GM12878 (cell line): Measurements from ENCODE around the gene UST. TPM values are rescaled to one million over a fixed set of nuclear protein-coding genes. Genes with fewer than 3 reads are reported as not detected.

Experiments used
- ATAC-seq: fragments of 200-7000 bp; cut with Tn5 transposase; 3 replicates; pipeline ENCODE4 v1.9.1; 2020; ENCODE audit warnings: mild to moderate bottlenecking, moderate library complexity
- BruUV-seq: library from RNA; stranded (reverse); fragments of 400-500 nt; replicated peaks from 2 replicates; lab custom pipeline; 2021; lab: Mats Ljungman, UMichigan
- CTCF ChIA-PET: fragments of 300-600 bp; sonication (Branson Sonifier 250); formaldehyde crosslinking; extraction: SDS; loops from one replicate; lab custom pipeline; 2021; ENCODE audit warnings: inconsistent platforms; lab: Yijun Ruan, JAX
- POLR2A ChIA-PET: fragments of 350-600 bp; formaldehyde crosslinking; extraction: SDS; loops from one replicate; lab custom pipeline; 2021; ENCODE audit warnings: inconsistent platforms; lab: Charles Lee
- RAD21 ChIA-PET: fragments of 300-600 bp; sonication (Branson Sonifier 250); formaldehyde crosslinking; loops from one replicate; lab custom pipeline; 2023; ENCODE audit warnings: antibody characterized with exemption; ENCODE audit not compliant: unreplicated experiment; lab: Charles Lee
- SMC1A ChIA-PET: fragments of 300-600 bp; sonication (Branson Sonifier 250); formaldehyde crosslinking; loops from one replicate; lab custom pipeline; 2023; ENCODE audit not compliant: unreplicated experiment, uncharacterized antibody; lab: Charles Lee
- DNase-seq: peaks from one replicate; pipeline ENCODE4 v3.0.0-alpha.2; 2011; ENCODE audit warnings: low read depth, low spot score
- FAIRE-seq: peaks from 3 replicates; lab custom pipeline; 2011; peaks lifted over from hg19 to GRCh38; lab: Jason Lieb, UNC
- H2AFZ ChIP-seq: 2 replicates; pipeline ENCODE4 v1.6.0; 2011; ENCODE audit warnings: low read depth, low read length, control low read depth; ENCODE audit not compliant: control insufficient read depth
- H3K27ac ChIP-seq: 2 replicates; pipeline ENCODE4 v1.5.1; 2011; ENCODE audit warnings: control low read depth; ENCODE audit not compliant: control insufficient read depth, insufficient read depth
- H3K27me3 ChIP-seq, 2 experiments: replicated peaks in 1 of 2; 2 replicates each; pipeline versions ENCODE4 v1.6.0 to v1.6.1; 2011; ENCODE audit warnings: low read length in 1 of 2; ENCODE audit not compliant: control insufficient read depth in 2 of 2, insufficient read depth in 2 of 2
- H3K36me3 ChIP-seq, 2 experiments: 2 replicates each; pipeline ENCODE4 v1.5.1; 2011; ENCODE audit warnings: low read length in 1 of 2; ENCODE audit not compliant: control insufficient read depth in 2 of 2, insufficient read depth in 2 of 2
- H3K4me1 ChIP-seq: 2 replicates; pipeline ENCODE4 v1.6.1; 2011; ENCODE audit warnings: mild to moderate bottlenecking, low read length, moderate library complexity, mixed read lengths; ENCODE audit not compliant: control insufficient read depth, insufficient read depth
- H3K4me2 ChIP-seq: 2 replicates; pipeline ENCODE4 v1.6.0; 2011; ENCODE audit warnings: control low read depth; ENCODE audit not compliant: control insufficient read depth, insufficient read depth
- H3K4me3 ChIP-seq: fragments of 200-600 bp; sonication (generic); 2 replicates; pipeline ENCODE4 v1.5.1; 2016
- H3K79me2 ChIP-seq: 2 replicates; pipeline ENCODE4 v1.6.0; 2011; ENCODE audit warnings: low read length; ENCODE audit not compliant: control insufficient read depth, insufficient read depth
- H3K9ac ChIP-seq: 2 replicates; pipeline ENCODE4 v1.8.0; 2011; ENCODE audit warnings: low read length, control low read depth, mixed read lengths; ENCODE audit not compliant: control insufficient read depth, insufficient read depth
- H3K9me3 ChIP-seq: replicated peaks from 3 replicates; pipeline ENCODE4 v1.5.1; 2011; ENCODE audit warnings: mild to moderate bottlenecking, low read length; ENCODE audit not compliant: control insufficient read depth, insufficient read depth
- H4K20me1 ChIP-seq: 2 replicates; pipeline ENCODE4 v1.6.0; 2011; ENCODE audit not compliant: control insufficient read depth, insufficient read depth
- ASH2L ChIP-seq: fragments of 300-600, 200-600 bp; sonication (generic); IDR thresholded peaks from 2 replicates; pipeline ENCODE4 v1.6.1; 2017; ENCODE audit warnings: low read depth, mild to moderate bottlenecking, borderline replicate concordance
- FOXK2 ChIP-seq: fragments of 450-650 bp; IDR thresholded peaks from 2 replicates; pipeline ENCODE4 v1.6.1; 2017; ENCODE audit warnings: mild to moderate bottlenecking, moderate library complexity
- MTA3 ChIP-seq: IDR thresholded peaks from 2 replicates; pipeline ENCODE4 v1.6.1; 2012; ENCODE audit warnings: low read length, inconsistent platforms, borderline replicate concordance
- MYC ChIP-seq: IDR thresholded peaks from 2 replicates; pipeline ENCODE4 v1.6.1; 2011; ENCODE audit warnings: mild to moderate bottlenecking, low read length, moderate library complexity, inconsistent platforms; ENCODE audit not compliant: insufficient read depth, insufficient replicate concordance, insufficient read length, severe bottlenecking
- RAD21 ChIP-seq: IDR thresholded peaks from 2 replicates; pipeline ENCODE4 v1.6.1; 2011; ENCODE audit warnings: mild to moderate bottlenecking, low read depth, low read length, moderate library complexity; ENCODE audit not compliant: insufficient read depth
- SMC3 ChIP-seq: IDR thresholded peaks from 2 replicates; pipeline ENCODE4 v1.6.1; 2011; ENCODE audit warnings: low read length, improper control_type of control experiment, borderline replicate concordance
- SUPT20H ChIP-seq: IDR thresholded peaks from 2 replicates; pipeline ENCODE4 v1.6.1; 2011; ENCODE audit warnings: low read depth, mild to moderate bottlenecking, low read length, moderate library complexity, borderline replicate concordance; ENCODE audit not compliant: control insufficient read depth
- ZZZ3 ChIP-seq: IDR thresholded peaks from 2 replicates; pipeline ENCODE4 v1.6.1; 2011; ENCODE audit warnings: low read depth; ENCODE audit not compliant: control insufficient read depth, insufficient read length
- WGBS: methylation state at CpG from one replicate; pipeline ENCODE4 v1.1.6; 2016; ENCODE audit warnings: low lambda C conversion rate; ENCODE audit not compliant: insufficient replicate concordance, insufficient coverage; ENCODE audit errors: missing lambda C conversion rate; 5-methylcytosine and 5-hydroxymethylcytosine counted together
- in situ Hi-C: fragments of 300-500 bp; cut with MboI; formaldehyde crosslinking; loops from 9 replicates; pipeline ENCODE4 v1.14.3; 2018; ENCODE audit warnings: mixed read lengths
- intact Hi-C: fragments of 100-400 bp; cut with micrococcal nuclease; formaldehyde crosslinking; loops from one replicate; pipeline ENCODE4 v1.14.2; 2022; ENCODE audit not compliant: unreplicated experiment
- polyA plus RNA-seq, 11 experiments: library from polyadenylated mRNA; depleted of rRNA in 4 of 11; unstranded in 6 of 11; stranded (reverse) in 5 of 11; fragments of >200 nt; fragmentation: Nextera tagmentation in 4 of 11; fragmentation: Illumina TruSeq in 1 of 11; extraction: Ambion mirVana in 4 of 11; extraction: Trizol in 1 of 11; gene quantifications; 1 replicate in 1 of 11; 2 replicates in 10 of 11; pipeline versions ENCODE4 v1.2.1 to v1.2.3, GENCODE V29; 2011 to 2016; ENCODE audit warnings: inconsistent platforms in 2 of 11, missing spikeins in 2 of 11, low read depth in 1 of 11
- total RNA-seq, 4 experiments: library from RNA; depleted of rRNA in 3 of 4; stranded (reverse); fragments of >200 nt in 3 of 4; fragmentation: Illumina TruSeq in 1 of 4; extraction: Trizol in 1 of 4; gene quantifications; 2 replicates each; pipeline versions ENCODE4 v1.2.1 to v1.2.3, GENCODE V29; 2013 to 2021

Gene UST
- total and polyA plus RNA-seq, 10 of the 15 experiments (the other 5 are each of a cell fraction or from before 2014, with no cell fraction given), result 0.74 to 43.3 (median 2.2) TPM

- in situ Hi-C loops, result no loop called here
- H3K9me3 ChIP-seq, result no peaks in the 10 kb centered on the region; the same call in 2 of the 3 replicates
- CTCF ChIA-PET, result interaction anchor here (0.9 to 2.1 kb wide), 7 partner anchors 10 to 140 kb away, joined by 3 to 12 read pairs (median 3); no protein-coding TSS in a partner anchor
- ATAC-seq (peak; percentile 45), DNase-seq (no peak), FAIRE-seq (no peak)
- peak overlapping the region; percentile 46; the same call in 1 of the 2 replicates for H3K4me3 ChIP-seq
- intact Hi-C loops, result loop anchor here (5.0 kb wide), 2 partner anchors 123 to 138 kb away; no protein-coding TSS in a partner anchor
- H3K36me3 ChIP-seq, result no peaks in the 10 kb centered on the region
- no peaks in the 10 kb centered on the region for H3K27me3 ChIP-seq
- 0 out of 2 replicates have a peak overlapping the region, but pooled peaks have one; percentile 45 for H3K9ac ChIP-seq
- 45% methylated on average over 2 of the region's 2 CpGs for WGBS
- no peak overlapping the region for H3K27ac ChIP-seq
- RAD21 ChIA-PET, result interaction anchor here (1.2 to 2.6 kb wide), 5 partner anchors 22 to 141 kb away, joined by 3 to 18 read pairs (median 3); no protein-coding TSS in a partner anchor
- no peaks in the 10 kb centered on the region for H4K20me1 ChIP-seq
- no peaks in the 10 kb centered on the region for H3K79me2 ChIP-seq
- SMC1A ChIA-PET, result interaction anchor here (0.6 to 4.6 kb wide), 5 partner anchors 11 to 127 kb away, joined by 3 to 21 read pairs (median 4); no protein-coding TSS in a partner anchor
- H3K4me2 ChIP-seq, result peak overlapping the region; percentile 83; the same call in 1 of the 2 replicates
- H2AFZ ChIP-seq, result peak overlapping the region; percentile 75; the same call in 1 of the 2 replicates
- no TSS peak for BruUV-seq
- no peak for TF ChIP-seq MTA3
- TF ChIP-seq FOXK2, result no peak
- TF ChIP-seq ASH2L, result no peak
- peak; percentile 35; the same call in 1 of the 2 replicates for TF ChIP-seq SMC3
- TF ChIP-seq RAD21, result peak; percentile 36; the same call in 1 of the 2 replicates
- no peak for TF ChIP-seq SUPT20H
- no peak for TF ChIP-seq MYC
- no peak for TF ChIP-seq ZZZ3
- 0 out of 2 replicates have a peak, but pooled peaks cover 3% of the 10 kb centered on the region for H3K4me1 ChIP-seq
- POLR2A ChIA-PET, result no interaction called here
Observed at GRCh38 chr6:148700047-148700715, 46.6 kb upstream of the UST start.
